PC-9 (cell line): ENCODE results near the gene MYOZ2. TPM values are rescaled to one million over a fixed set of nuclear protein-coding genes. Genes with fewer than 3 reads are reported as not detected.

Experiments used
- BruUV-seq: library from RNA; stranded (reverse); fragments of 400-500 nt; replicated peaks from 2 replicates; lab custom pipeline; 2021; lab: Mats Ljungman, UMichigan
- CTCF ChIA-PET: fragments of 300-600 bp; sonication (Branson Sonifier 250); formaldehyde crosslinking; loops from one replicate; lab custom pipeline; 2022; ENCODE audit warnings: antibody characterized with exemption; lab: Charles Lee
- POLR2A ChIA-PET: fragments of 300-600 bp; sonication (Branson Sonifier 250); formaldehyde crosslinking; loops from one replicate; lab custom pipeline; 2022; ENCODE audit warnings: antibody characterized with exemption; ENCODE audit not compliant: unreplicated experiment; lab: Charles Lee
- DNase-seq, 2 experiments: peaks; one replicate each; pipeline versions ENCODE4 v3.0.0 to v3.0.0-alpha.2; 2015 to 2022; ENCODE audit warnings: mixed read lengths in 1 of 2
- H2AFZ ChIP-seq: fragments of 200-600 bp; sonication (generic); 2 replicates; pipeline ENCODE4 v1.8.1; 2017; ENCODE audit warnings: antibody characterized with exemption
- H3F3A ChIP-seq: fragments of 200-600 bp; sonication (generic); 2 replicates; pipeline ENCODE4 v1.8.1; 2017; ENCODE audit warnings: antibody characterized with exemption, mild to moderate bottlenecking, low read depth; ENCODE audit not compliant: insufficient read depth
- H3K27ac ChIP-seq: fragments of 200-600 bp; sonication (generic); 2 replicates; pipeline ENCODE4 v1.6.1; 2016; ENCODE audit warnings: mixed run types
- H3K27me3 ChIP-seq: fragments of 200-600 bp; sonication (generic); 2 replicates; pipeline ENCODE4 v1.6.1; 2016; ENCODE audit warnings: low read depth, mixed run types; ENCODE audit not compliant: insufficient read depth
- H3K36me3 ChIP-seq: fragments of 200-600 bp; sonication (generic); 2 replicates; pipeline ENCODE4 v1.6.1; 2016; ENCODE audit warnings: low read depth, mixed run types
- H3K4me1 ChIP-seq: fragments of 200-600 bp; sonication (generic); replicated peaks from 2 replicates; pipeline ENCODE4 v1.6.1; 2016; ENCODE audit warnings: mixed run types; ENCODE audit not compliant: insufficient read depth
- H3K4me2 ChIP-seq: fragments of 200-600 bp; sonication (generic); 2 replicates; pipeline ENCODE4 v1.6.1; 2017; ENCODE audit warnings: mixed run types
- H3K4me3 ChIP-seq: fragments of 200-600 bp; sonication (generic); 2 replicates; pipeline ENCODE4 v1.6.1; 2016; ENCODE audit warnings: mixed run types
- H3K79me2 ChIP-seq: fragments of 200-600 bp; sonication (generic); 2 replicates; pipeline ENCODE4 v1.6.1; 2017; ENCODE audit warnings: low read depth, mixed run types
- H3K9me2 ChIP-seq: fragments of 200-600 bp; sonication (generic); 2 replicates; pipeline ENCODE4 v1.8.1; 2017; ENCODE audit warnings: mild to moderate bottlenecking; ENCODE audit not compliant: insufficient read depth
- H3K9me3 ChIP-seq: fragments of 200-600 bp; sonication (generic); 2 replicates; pipeline ENCODE4 v1.8.1; 2016; ENCODE audit warnings: low read depth; ENCODE audit not compliant: insufficient read depth
- H4K20me1 ChIP-seq: fragments of 200-600 bp; sonication (generic); 2 replicates; pipeline ENCODE4 v1.8.1; 2017; ENCODE audit not compliant: insufficient read depth
- EZH2 ChIP-seq: fragments of 200-600 bp; sonication (generic); IDR thresholded peaks from 2 replicates; pipeline ENCODE4 v1.8.0; 2017; ENCODE audit warnings: antibody characterized with exemption, low read depth
- intact Hi-C: fragments of 100-400 bp; cut with micrococcal nuclease; formaldehyde crosslinking; loops from one replicate; pipeline ENCODE4 v1.10.0; 2022; ENCODE audit not compliant: unreplicated experiment
- total RNA-seq: library from RNA; stranded (reverse); gene quantifications from 2 replicates; pipeline ENCODE4 v1.2.3, GENCODE V29; 2021
- TF ChIP-seq, protein P1 (sequence below): fragments of 200-600 bp; sonication (generic); conservative IDR thresholded peaks from 2 replicates; pipeline ENCODE4 v1.6.1; 2017; ENCODE audit warnings: mixed run types, antibody characterized with exemption, mild to moderate bottlenecking, moderate library complexity

MYOZ2 gene
- total RNA-seq, 1 experiment from 2014 or later = not detected

DNA sequence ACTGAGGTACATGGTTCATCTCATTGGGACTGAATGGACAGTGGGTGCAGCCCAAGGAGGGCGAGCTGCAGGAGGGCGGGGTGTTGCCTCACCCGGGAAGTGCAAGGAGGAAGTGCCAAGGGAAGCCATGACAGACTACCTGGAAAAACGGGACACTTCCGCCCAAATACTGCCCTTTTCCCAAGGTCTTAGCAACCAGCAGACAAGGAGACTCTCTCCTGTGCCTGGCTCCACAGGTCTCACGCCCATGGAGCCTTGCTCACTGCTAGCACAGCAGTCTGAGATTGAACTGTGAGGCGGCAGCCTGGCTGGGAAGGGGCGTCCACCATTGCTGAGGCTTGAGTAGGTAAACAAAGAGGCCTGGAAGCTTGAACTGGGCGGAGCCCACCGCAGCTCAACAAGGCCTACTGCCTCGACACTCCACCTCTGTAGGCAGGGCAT, 62.2 kb downstream of the MYOZ2 start:
- no peaks in the 10 kb centered on the region for H3K9me2 ChIP-seq
- no TSS peak for BruUV-seq

DNA sequence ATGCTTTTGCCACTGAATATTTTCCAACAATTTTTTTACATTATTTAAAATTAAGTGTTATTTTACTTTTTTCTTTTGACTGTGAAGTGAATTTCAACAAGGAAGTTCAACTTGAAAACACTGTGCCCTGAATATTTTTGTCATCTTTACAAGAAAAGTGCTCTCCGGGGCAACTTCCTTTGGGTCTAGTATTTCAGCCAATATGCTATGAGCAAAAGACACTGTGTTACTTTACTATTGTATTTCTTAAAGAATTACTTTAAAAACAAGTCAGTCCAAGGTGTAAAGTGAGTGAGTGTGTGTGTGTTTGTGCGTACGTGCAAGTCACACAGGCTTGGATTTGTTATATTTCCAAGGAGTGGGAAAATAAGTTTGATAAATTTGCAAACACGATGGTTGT, 69.3 kb downstream of the MYOZ2 start:
- no peak for DNase-seq
- Histone ChIP-seq H3K79me2 (no peaks in the 10 kb centered on the region), H4K20me1 (no peaks in the 10 kb centered on the region), H3K9me2 (no peaks in the 10 kb centered on the region), H3K4me2 (no peak overlapping the region), H3K4me1 (peaks cover 13% of the 10 kb centered on the region), H3K4me3 (no peak overlapping the region), H2AFZ (no peak overlapping the region), H3F3A (peaks cover 7% of the 10 kb centered on the region), H3K9me3 (no peaks in the 10 kb centered on the region; the same call in 1 of the 2 replicates), H3K27me3 (no peaks in the 10 kb centered on the region), H3K27ac (no peak overlapping the region), H3K36me3 (no peaks in the 10 kb centered on the region)
- BruUV-seq = no TSS peak
- TF ChIP-seq, protein P1, sequence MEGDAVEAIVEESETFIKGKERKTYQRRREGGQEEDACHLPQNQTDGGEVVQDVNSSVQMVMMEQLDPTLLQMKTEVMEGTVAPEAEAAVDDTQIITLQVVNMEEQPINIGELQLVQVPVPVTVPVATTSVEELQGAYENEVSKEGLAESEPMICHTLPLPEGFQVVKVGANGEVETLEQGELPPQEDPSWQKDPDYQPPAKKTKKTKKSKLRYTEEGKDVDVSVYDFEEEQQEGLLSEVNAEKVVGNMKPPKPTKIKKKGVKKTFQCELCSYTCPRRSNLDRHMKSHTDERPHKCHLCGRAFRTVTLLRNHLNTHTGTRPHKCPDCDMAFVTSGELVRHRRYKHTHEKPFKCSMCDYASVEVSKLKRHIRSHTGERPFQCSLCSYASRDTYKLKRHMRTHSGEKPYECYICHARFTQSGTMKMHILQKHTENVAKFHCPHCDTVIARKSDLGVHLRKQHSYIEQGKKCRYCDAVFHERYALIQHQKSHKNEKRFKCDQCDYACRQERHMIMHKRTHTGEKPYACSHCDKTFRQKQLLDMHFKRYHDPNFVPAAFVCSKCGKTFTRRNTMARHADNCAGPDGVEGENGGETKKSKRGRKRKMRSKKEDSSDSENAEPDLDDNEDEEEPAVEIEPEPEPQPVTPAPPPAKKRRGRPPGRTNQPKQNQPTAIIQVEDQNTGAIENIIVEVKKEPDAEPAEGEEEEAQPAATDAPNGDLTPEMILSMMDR = no peak
- TF ChIP-seq EZH2 = no peak
- intact Hi-C loops = no loop called here
- ChIA-PET POLR2A (no interaction called here), CTCF (no interaction called here)

More for the DNA sequence above, 62.2 kb downstream of the MYOZ2 start:
- no peak overlapping the region for H3K4me2 ChIP-seq
- no peak overlapping the region for H2AFZ ChIP-seq
- no peaks in the 10 kb centered on the region for H3K79me2 ChIP-seq
- no peak overlapping the region for H3K4me3 ChIP-seq
- ChIA-PET CTCF (no interaction called here), POLR2A (no interaction called here)
- H3K4me1 ChIP-seq = no peaks in the 10 kb centered on the region
- H4K20me1 ChIP-seq = no peaks in the 10 kb centered on the region
- intact Hi-C loops = no loop called here
- no peak for DNase-seq
- H3K27me3 ChIP-seq = no peaks in the 10 kb centered on the region
- no peaks in the 10 kb centered on the region for H3K36me3 ChIP-seq
- H3K27ac ChIP-seq = no peak overlapping the region
- no peak for TF ChIP-seq EZH2
- TF ChIP-seq, protein P1 = no peak
- no peaks in the 10 kb centered on the region for H3F3A ChIP-seq
- no peaks in the 10 kb centered on the region; the same call in 1 of the 2 replicates for H3K9me3 ChIP-seq

DNA sequence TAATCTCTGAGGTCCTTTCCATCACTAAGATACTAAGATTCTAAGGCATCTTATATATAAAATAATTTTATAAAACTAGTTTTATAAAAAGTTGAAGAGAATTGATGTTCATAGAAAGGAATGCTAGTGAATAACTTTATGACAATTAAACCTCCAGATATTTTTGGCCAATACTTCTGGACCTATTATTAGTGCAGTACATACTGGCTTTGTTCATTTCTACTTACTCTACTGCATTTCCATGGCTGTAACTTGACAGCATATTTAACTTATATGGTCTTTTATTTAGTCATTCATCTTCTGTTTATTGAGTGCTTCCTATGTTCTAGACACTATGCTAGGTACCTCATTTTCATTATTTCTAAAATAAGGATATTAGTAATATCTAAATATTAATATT, 70.1 kb downstream of the MYOZ2 start:
- POLR2A ChIA-PET = no interaction called here
- no peak overlapping the region for H2AFZ ChIP-seq
- TF ChIP-seq, protein P1 = no peak
- no peak for TF ChIP-seq EZH2
- H3K4me1 ChIP-seq = peaks cover 20% of the 10 kb centered on the region
- no peaks in the 10 kb centered on the region for H3K36me3 ChIP-seq
- CTCF ChIA-PET = no interaction called here
- no peaks in the 10 kb centered on the region for H3K9me2 ChIP-seq
- no peak overlapping the region for H3K4me2 ChIP-seq
- no peaks in the 10 kb centered on the region for H4K20me1 ChIP-seq
- H3K79me2 ChIP-seq = no peaks in the 10 kb centered on the region
- intact Hi-C loops = no loop called here
- BruUV-seq = no TSS peak
- H3K9me3 ChIP-seq = no peaks in the 10 kb centered on the region; the same call in 1 of the 2 replicates
- no peak overlapping the region for H3K4me3 ChIP-seq
- no peaks in the 10 kb centered on the region for H3K27me3 ChIP-seq
- H3K27ac ChIP-seq = no peak overlapping the region
- peaks cover 9% of the 10 kb centered on the region for H3F3A ChIP-seq
- DNase-seq = no peak
